CD4-positive, alpha-beta T cell (primary cell): ENCODE data around the gene HOGA1. TPM values are rescaled to one million over a fixed set of nuclear protein-coding genes. Genes with fewer than 3 reads are reported as not detected.
"Not testable (repeated sequence)": the region's sequence is repeated elsewhere in the genome, so short reads cannot be mapped to it uniquely, and the experiment has no call there.

ENCODE experiments used
- ATAC-seq: fragments of 200-7000 bp; cut with Tn5 transposase; one replicate; pipeline ENCODE4 v1.10.0; 2022; ENCODE audit warnings: mild to moderate bottlenecking; ENCODE audit not compliant: poor library complexity
- CTCF ChIA-PET: fragments of 350-600 bp; sonication (Branson Sonifier 250); formaldehyde crosslinking; loops from one replicate; lab custom pipeline; 2021; ENCODE audit warnings: antibody characterized with exemption, inconsistent platforms; lab: Charles Lee
- POLR2A ChIA-PET: fragments of 350-600 bp; sonication (Branson Sonifier 250); formaldehyde crosslinking; loops from one replicate; lab custom pipeline; 2021; ENCODE audit warnings: antibody characterized with exemption, inconsistent platforms; lab: Charles Lee
- DNase-seq, 14 experiments: peaks; one replicate each; pipeline ENCODE4 v3.0.0-alpha.2; 2013 to 2020; ENCODE audit warnings: mixed read lengths in 2 of 14
- H3K27ac ChIP-seq, 2 donors: one replicate each; pipeline versions ENCODE4 v1.5.1 to v1.7.0; 2013; ENCODE audit warnings: low read length in 2 of 2, low read depth in 1 of 2, mild to moderate bottlenecking in 1 of 2
- H3K27me3 ChIP-seq, 2 experiments: 1 replicate in 1 of 2; 2 replicates in 1 of 2; pipeline versions ENCODE4 v1.6.1 to v1.7.0; 2013; ENCODE audit warnings: low read length in 2 of 2, control low read depth in 1 of 2, mild to moderate bottlenecking in 1 of 2, moderate library complexity in 1 of 2; ENCODE audit not compliant: insufficient read depth in 2 of 2, control insufficient read depth in 1 of 2
- H3K36me3 ChIP-seq: one replicate; pipeline ENCODE4 v1.6.1; 2013; ENCODE audit warnings: low read length, control low read depth; ENCODE audit not compliant: insufficient read depth
- H3K4me1 ChIP-seq: one replicate; pipeline ENCODE4 v1.6.1; 2013; ENCODE audit warnings: low read length, control low read depth; ENCODE audit not compliant: insufficient read depth
- H3K4me3 ChIP-seq: one replicate; pipeline ENCODE4 v1.5.1; 2013; ENCODE audit warnings: mild to moderate bottlenecking, low read length, moderate library complexity
- H3K9me3 ChIP-seq, 2 experiments: 1 replicate in 1 of 2; 2 replicates in 1 of 2; pipeline versions ENCODE4 v1.6.1 to v1.7.0; 2013; ENCODE audit warnings: low read length in 2 of 2, mild to moderate bottlenecking in 2 of 2, control low read depth in 1 of 2, moderate library complexity in 1 of 2; ENCODE audit not compliant: control insufficient read depth in 1 of 2, insufficient read depth in 1 of 2
- H3K27ac Mint-ChIP-seq: one replicate; pipeline ENCODE4 v1.8.0; 2020; ENCODE audit warnings: mixed read lengths
- H3K27me3 Mint-ChIP-seq: one replicate; pipeline ENCODE4 v1.8.0; 2021; ENCODE audit warnings: mixed read lengths
- H3K36me3 Mint-ChIP-seq: one replicate; pipeline ENCODE4 v1.8.0; 2021; ENCODE audit warnings: low read depth, mixed read lengths
- H3K4me1 Mint-ChIP-seq: one replicate; pipeline ENCODE4 v1.8.0; 2021; ENCODE audit warnings: low read depth, mixed read lengths
- H3K4me3 Mint-ChIP-seq: one replicate; pipeline ENCODE4 v1.8.0; 2020; ENCODE audit warnings: mild to moderate bottlenecking, mixed read lengths
- H3K9me3 Mint-ChIP-seq: one replicate; pipeline ENCODE4 v1.8.0; 2020; ENCODE audit warnings: mixed read lengths
- intact Hi-C, 2 experiments: fragments of 100-400 bp; cut with DNase I in 1 of 2; cut with micrococcal nuclease in 1 of 2; formaldehyde crosslinking; loops; one replicate each; pipeline versions ENCODE4 v1.15.1 to v1.9.0; 2023 to 2025; cut with DNase I, micrococcal nuclease
- total RNA-seq, 174 experiments: library from RNA in 2 of 174; stranded (reverse) in 2 of 174; gene quantifications; one replicate each; pipeline ENCODE4 v1.2.3 and lab custom pipeline; 2021 to 2026
- TF ChIP-seq, protein P1 (sequence below): fragments of 200-600 bp; IDR thresholded peaks from one replicate; pipeline ENCODE4 v1.8.0; 2022; ENCODE audit warnings: antibody characterized with exemption, mild to moderate bottlenecking

HOGA1 gene
- total RNA-seq, 2 experiments from 2014 or later: not detected

DNA sequence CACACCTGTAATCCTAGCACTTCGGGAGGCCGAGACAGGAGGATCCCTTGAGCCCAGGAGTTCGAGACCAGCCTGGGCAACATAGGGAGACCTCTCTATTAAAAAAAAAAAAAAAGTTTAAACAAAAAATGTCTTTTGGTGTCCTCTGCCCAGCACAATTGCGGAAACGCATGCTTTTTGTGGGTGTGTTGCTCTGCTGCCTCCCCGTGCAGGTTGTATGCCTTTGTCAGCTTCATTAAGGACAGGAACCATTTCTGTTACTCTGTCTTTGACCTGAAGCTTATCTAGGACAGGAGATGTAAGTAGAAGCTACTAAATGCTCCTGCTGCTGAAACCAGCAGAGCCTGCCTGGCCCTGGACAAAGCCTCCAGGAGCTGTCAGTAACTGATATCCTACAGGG lies 32.9 kb upstream of the HOGA1 start:
- TF ChIP-seq, protein P1, sequence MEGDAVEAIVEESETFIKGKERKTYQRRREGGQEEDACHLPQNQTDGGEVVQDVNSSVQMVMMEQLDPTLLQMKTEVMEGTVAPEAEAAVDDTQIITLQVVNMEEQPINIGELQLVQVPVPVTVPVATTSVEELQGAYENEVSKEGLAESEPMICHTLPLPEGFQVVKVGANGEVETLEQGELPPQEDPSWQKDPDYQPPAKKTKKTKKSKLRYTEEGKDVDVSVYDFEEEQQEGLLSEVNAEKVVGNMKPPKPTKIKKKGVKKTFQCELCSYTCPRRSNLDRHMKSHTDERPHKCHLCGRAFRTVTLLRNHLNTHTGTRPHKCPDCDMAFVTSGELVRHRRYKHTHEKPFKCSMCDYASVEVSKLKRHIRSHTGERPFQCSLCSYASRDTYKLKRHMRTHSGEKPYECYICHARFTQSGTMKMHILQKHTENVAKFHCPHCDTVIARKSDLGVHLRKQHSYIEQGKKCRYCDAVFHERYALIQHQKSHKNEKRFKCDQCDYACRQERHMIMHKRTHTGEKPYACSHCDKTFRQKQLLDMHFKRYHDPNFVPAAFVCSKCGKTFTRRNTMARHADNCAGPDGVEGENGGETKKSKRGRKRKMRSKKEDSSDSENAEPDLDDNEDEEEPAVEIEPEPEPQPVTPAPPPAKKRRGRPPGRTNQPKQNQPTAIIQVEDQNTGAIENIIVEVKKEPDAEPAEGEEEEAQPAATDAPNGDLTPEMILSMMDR: no peak
- Mint-ChIP-seq H3K36me3 (no peaks in the 10 kb centered on the region), H3K27ac (no peak overlapping the region), H3K4me3 (no peak overlapping the region), H3K27me3 (no peaks in the 10 kb centered on the region), H3K4me1 (no peaks in the 10 kb centered on the region), H3K9me3 (no peaks in the 10 kb centered on the region)
- ChIA-PET POLR2A (no interaction called here), CTCF (no interaction called here)
- Histone ChIP-seq H3K27ac (no peak overlapping the region), H3K36me3 (no peaks in the 10 kb centered on the region), H3K4me1 (peaks cover 4% of the 10 kb centered on the region), H3K9me3 (peaks cover 0 to 3% of the 10 kb centered on the region in 2 experiments), H3K4me3 (no peak overlapping the region), H3K27me3 (no peaks in the 10 kb centered on the region)
- DNase-seq (no peak), ATAC-seq (no peak)
- intact Hi-C loops: no loop called here

- Histone ChIP-seq H3K4me1 (peaks cover 4% of the 10 kb centered on the region), H3K9me3 (peaks cover 0 to 3% of the 10 kb centered on the region in 2 experiments), H3K27me3 (no peaks in the 10 kb centered on the region), H3K4me3 (no peak overlapping the region), H3K36me3 (no peaks in the 10 kb centered on the region), H3K27ac (no peak overlapping the region)
- ChIA-PET POLR2A (interaction anchor here (1.3 kb wide), 1 partner anchor 87 kb away, joined by 5 read pairs; no protein-coding TSS in a partner anchor), CTCF (interaction anchor here (0.7 to 1.2 kb wide), 5 partner anchors 10 to 142 kb away, joined by 3 to 6 read pairs (median 3); no protein-coding TSS in a partner anchor)
- ATAC-seq (peak; percentile 94), DNase-seq (peak; percentile 30 to 75 (median 54))
- intact Hi-C loops: loop anchor here (1.0 to 2.0 kb wide), 3 partner anchors 55 to 146 kb away; partner anchors contain the start of genes MMS19 (in 1 of the 2) and UBTD1 (in 1 of the 2)
- no peak overlapping the region for H3K27ac Mint-ChIP-seq
- H3K9me3 Mint-ChIP-seq: no peaks in the 10 kb centered on the region
- H3K4me1 Mint-ChIP-seq: no peaks in the 10 kb centered on the region
- TF ChIP-seq, protein P1: peak; percentile 83
- H3K36me3 Mint-ChIP-seq: no peaks in the 10 kb centered on the region
- H3K27me3 Mint-ChIP-seq: no peaks in the 10 kb centered on the region
- H3K4me3 Mint-ChIP-seq: no peak overlapping the region
These were observed 30.6 kb upstream of the HOGA1 start for GRCh38 chr10:97553575-97554031.

DNA sequence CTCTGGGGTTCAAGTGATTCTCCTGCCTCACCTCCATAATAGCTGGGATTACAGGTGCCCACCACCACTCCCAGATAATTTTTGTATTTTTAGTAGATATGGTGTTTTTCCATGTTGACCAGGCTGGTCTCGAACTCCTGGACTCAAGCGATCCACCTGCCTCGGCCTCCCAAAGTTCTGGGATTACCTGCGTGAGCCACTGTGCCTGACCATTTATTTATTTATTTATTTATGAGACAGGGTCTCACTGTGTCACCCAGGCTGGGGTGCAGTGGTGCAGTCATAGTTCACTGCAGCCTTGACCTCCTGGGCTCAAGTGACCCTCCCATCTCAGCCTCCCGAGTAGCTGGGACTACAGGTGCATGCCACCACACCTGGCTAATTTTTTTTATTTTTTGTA lies 29.9 kb upstream of the HOGA1 start:
- H3K36me3 ChIP-seq, H3K4me1 Mint-ChIP-seq, H3K9me3 ChIP-seq, H3K27ac ChIP-seq, H3K9me3 Mint-ChIP-seq, H3K36me3 Mint-ChIP-seq, POLR2A ChIA-PET, H3K4me3 ChIP-seq, H3K27ac Mint-ChIP-seq, intact Hi-C loops, H3K4me3 Mint-ChIP-seq, ATAC-seq, H3K27me3 Mint-ChIP-seq, H3K4me1 ChIP-seq, DNase-seq, H3K27me3 ChIP-seq: not testable (repeated sequence)
- CTCF ChIA-PET: interaction anchor here (0.6 to 1.2 kb wide), 3 partner anchors 10 to 924 kb away, joined by 3 read pairs; no protein-coding TSS in a partner anchor

- H3K4me3 Mint-ChIP-seq, H3K4me1 ChIP-seq, DNase-seq, H3K27ac Mint-ChIP-seq, intact Hi-C loops, POLR2A ChIA-PET, CTCF ChIA-PET, ATAC-seq, H3K27me3 Mint-ChIP-seq, H3K36me3 Mint-ChIP-seq, H3K36me3 ChIP-seq, H3K9me3 Mint-ChIP-seq, H3K4me3 ChIP-seq, H3K9me3 ChIP-seq, H3K27me3 ChIP-seq, H3K27ac ChIP-seq, H3K4me1 Mint-ChIP-seq: not testable (repeated sequence)
These were observed 28.6 kb upstream of the HOGA1 start for GRCh38 chr10:97555541-97555940.

- POLR2A ChIA-PET, H3K4me1 Mint-ChIP-seq, H3K4me3 ChIP-seq, H3K27ac ChIP-seq, H3K4me1 ChIP-seq, H3K36me3 ChIP-seq, CTCF ChIA-PET, intact Hi-C loops, H3K36me3 Mint-ChIP-seq, H3K27me3 ChIP-seq, H3K9me3 Mint-ChIP-seq, ATAC-seq, H3K4me3 Mint-ChIP-seq, H3K27me3 Mint-ChIP-seq, H3K9me3 ChIP-seq, DNase-seq, H3K27ac Mint-ChIP-seq: not testable (repeated sequence)
These were observed 23.3 kb upstream of the HOGA1 start for GRCh38 chr10:97560731-97561381.
